ENCODE results near the gene MBP.

MBP gene

GRCh38 chr18:76932026-76932819 lies 200.4 kb downstream of the MBP start:
- no peak for DNase-seq (ENCODE audit: low read depth in 1 of 2, low spot score in 1 of 2)
- Histone ChIP-seq H3K27me3 (ENCODE audit: insufficient read depth, poor library complexity, severe bottlenecking) (no peaks in the 10 kb centered on the region), H3K27ac (replicated peaks) (no peak overlapping the region), H3K4me3 (replicated peaks; ENCODE audit: insufficient read depth, low read length) (no peak overlapping the region)
- TF ChIP-seq POLR2AphosphoS5 (IDR thresholded peaks at IDR 0.05; ENCODE audit: low read depth): no peak
- TF ChIP-seq REST (IDR thresholded peaks at IDR 0.05; ENCODE audit: insufficient replicate concordance, low read depth): no peak
- no peak for TF ChIP-seq CTCF (IDR thresholded peaks at IDR 0.05; ENCODE audit: insufficient read depth, low read length)
- TF ChIP-seq SPI1 (IDR thresholded peaks at IDR 0.05; ENCODE audit: borderline replicate concordance, low read depth): no peak
- TF ChIP-seq GABPA (IDR thresholded peaks at IDR 0.05; ENCODE audit: low read depth): no peak

GRCh38 chr18:76931171-76931570 lies 201.4 kb downstream of the MBP start:
- Histone ChIP-seq H3K4me3 (replicated peaks; ENCODE audit: insufficient read depth, low read length) (no peak overlapping the region), H3K27ac (replicated peaks) (no peak overlapping the region), H3K27me3 (ENCODE audit: insufficient read depth, poor library complexity, severe bottlenecking) (no peaks in the 10 kb centered on the region)
- DNase-seq (ENCODE audit: low read depth in 1 of 2, low spot score in 1 of 2): no peak
- no peak for TF ChIP-seq SPI1 (IDR thresholded peaks at IDR 0.05; ENCODE audit: borderline replicate concordance, low read depth)
- no peak for TF ChIP-seq CTCF (IDR thresholded peaks at IDR 0.05; ENCODE audit: insufficient read depth, low read length)

Measured in HL-60 (cell line).